SK-N-SH (cell line): ENCODE results near the gene ECPAS. TPM values are rescaled to one million over a fixed set of nuclear protein-coding genes. Genes with fewer than 3 reads are reported as not detected.

Source experiments
- CTCF ChIA-PET: fragments of 300-600, 350-600 bp; formaldehyde crosslinking; extraction: SDS; loops from one replicate; lab custom pipeline; 2021; lab: Yijun Ruan, JAX
- POLR2A ChIA-PET: fragments of 350-600 bp; sonication (Branson Sonifier 250); formaldehyde crosslinking; extraction: SDS; loops from one replicate; lab custom pipeline; 2020; ENCODE audit warnings: antibody characterized with exemption, inconsistent platforms; lab: Yijun Ruan, JAX
- DNase-seq: peaks from one replicate; pipeline ENCODE4 v3.0.0; 2012
- H2AFZ ChIP-seq: fragments of 200-600 bp; sonication (generic); 2 replicates; pipeline ENCODE4 v1.8.1; 2016; ENCODE audit warnings: antibody characterized with exemption, mild to moderate bottlenecking, low read depth
- H3F3A ChIP-seq: fragments of 200-600 bp; sonication (generic); replicated peaks from 2 replicates; pipeline ENCODE3; 2016; ENCODE audit warnings: antibody characterized with exemption, mild to moderate bottlenecking; ENCODE audit not compliant: insufficient read depth
- H3K27ac ChIP-seq, 2 experiments: fragments of 200-500 bp in 1 of 2; fragments of 200-600 bp in 1 of 2; sonication (Bioruptor generic) in 1 of 2; sonication (generic), shearing (Covaris generic) in 1 of 2; 2 replicates each; pipeline versions ENCODE4 v1.5.1 to v1.6.1; 2014 to 2016; ENCODE audit warnings: low read depth in 2 of 2, inconsistent platforms in 1 of 2, low read length in 1 of 2, mild to moderate bottlenecking in 1 of 2, mixed read lengths in 1 of 2
- H3K27me3 ChIP-seq: fragments of 200-600 bp; sonication (generic), shearing (Covaris generic); 2 replicates; pipeline ENCODE4 v1.6.1; 2016; ENCODE audit warnings: mixed run types; ENCODE audit not compliant: insufficient read depth
- H3K36me3 ChIP-seq, 2 experiments: fragments of 200-500 bp in 1 of 2; fragments of 200-600 bp in 1 of 2; sonication (Bioruptor generic) in 1 of 2; sonication (generic) in 1 of 2; replicated peaks in 1 of 2; 2 replicates each; pipeline versions ENCODE3 to v1.5.1; 2014 to 2016; ENCODE audit warnings: low read length in 1 of 2, mild to moderate bottlenecking in 1 of 2; ENCODE audit not compliant: insufficient read depth in 2 of 2, control insufficient read depth in 1 of 2
- H3K4me1 ChIP-seq, 2 experiments: fragments of 200-500 bp in 1 of 2; fragments of 200-600 bp in 1 of 2; sonication (Bioruptor generic) in 1 of 2; sonication (generic), shearing (Covaris generic) in 1 of 2; 2 replicates each; pipeline versions ENCODE4 v1.5.1 to v1.6.1; 2014 to 2016; ENCODE audit warnings: low read depth in 1 of 2, low read length in 1 of 2, mixed run types in 1 of 2; ENCODE audit not compliant: insufficient read depth in 2 of 2, control insufficient read depth in 1 of 2
- H3K4me2 ChIP-seq: fragments of 200-600 bp; sonication (generic), shearing (Covaris generic); 2 replicates; pipeline ENCODE4 v1.6.1; 2017; ENCODE audit warnings: mixed run types
- H3K4me3 ChIP-seq, 2 experiments: fragments of 200-500 bp in 1 of 2; fragments of 200-600 bp in 1 of 2; sonication (Bioruptor generic) in 1 of 2; sonication (generic), shearing (Covaris generic) in 1 of 2; 2 replicates each; pipeline versions ENCODE4 v1.5.1 to v1.8.1; 2014 to 2016; ENCODE audit warnings: low read depth in 2 of 2, inconsistent platforms in 1 of 2, low read length in 1 of 2, mild to moderate bottlenecking in 1 of 2, mixed read lengths in 1 of 2, moderate library complexity in 1 of 2
- H3K79me2 ChIP-seq: fragments of 200-600 bp; sonication (generic); 2 replicates; pipeline ENCODE4 v1.8.1; 2017; ENCODE audit warnings: mild to moderate bottlenecking; ENCODE audit not compliant: insufficient read depth
- H3K9ac ChIP-seq: fragments of 200-600 bp; sonication (generic); 2 replicates; pipeline ENCODE4 v1.6.1; 2017; ENCODE audit warnings: mixed run types
- H3K9me2 ChIP-seq: fragments of 200-600 bp; sonication (generic); 2 replicates; pipeline ENCODE4 v1.6.1; 2017; ENCODE audit warnings: mixed run types
- H3K9me3 ChIP-seq: fragments of 200-600 bp; sonication (generic); 2 replicates; pipeline ENCODE4 v1.6.1; 2017; ENCODE audit warnings: mixed run types, mild to moderate bottlenecking, moderate library complexity
- H4K20me1 ChIP-seq: fragments of 200-600 bp; sonication (generic); 2 replicates; pipeline ENCODE4 v1.6.1; 2017; ENCODE audit warnings: mild to moderate bottlenecking, mixed run types; ENCODE audit not compliant: insufficient read depth
- EP300 ChIP-seq, 2 experiments: IDR thresholded peaks; 2 replicates each; pipeline versions ENCODE4 v1.4.0 to v1.6.1; 2012; ENCODE audit warnings: borderline replicate concordance in 1 of 2, low read depth in 1 of 2, low read length in 1 of 2
- FOXJ3 ChIP-seq: sonication (generic); formaldehyde crosslinking; IDR thresholded peaks from 2 replicates; pipeline ENCODE4 v1.5.1; 2020; ENCODE audit warnings: mild to moderate bottlenecking, missing genetic modification reagents
- MAX ChIP-seq: IDR thresholded peaks from 2 replicates; pipeline ENCODE4 v1.4.0; 2012; ENCODE audit warnings: low read depth
- MEF2A ChIP-seq: IDR thresholded peaks from 2 replicates; pipeline ENCODE4 v1.4.0; 2012; ENCODE audit warnings: low read depth, borderline replicate concordance
- NRF1 ChIP-seq: IDR thresholded peaks from 2 replicates; pipeline ENCODE4 v1.6.1; 2012; ENCODE audit warnings: low read depth, mild to moderate bottlenecking, low read length
- SIN3A ChIP-seq: IDR thresholded peaks from 2 replicates; pipeline ENCODE4 v1.6.1; 2012; ENCODE audit warnings: low read depth, mild to moderate bottlenecking, low read length, moderate library complexity, borderline replicate concordance
- SMC3 ChIP-seq: IDR thresholded peaks from 2 replicates; pipeline ENCODE4 v1.6.1; 2012; ENCODE audit warnings: low read depth, low read length, improper control_type of control experiment
- TAF1 ChIP-seq: IDR thresholded peaks from 2 replicates; pipeline ENCODE4 v1.6.1; 2012; ENCODE audit warnings: low read depth, mild to moderate bottlenecking, low read length, moderate library complexity, borderline replicate concordance
- TCF12 ChIP-seq: IDR thresholded peaks from 2 replicates; pipeline ENCODE4 v1.4.0; 2012
- TEAD4 ChIP-seq: IDR thresholded peaks from 2 replicates; pipeline ENCODE4 v1.4.0; 2012; ENCODE audit warnings: mild to moderate bottlenecking, borderline replicate concordance; ENCODE audit not compliant: insufficient read depth
- WGBS: methylation state at CpG from one replicate; pipeline ENCODE4 v1.1.6; 2017; ENCODE audit warnings: low lambda C conversion rate; 5-methylcytosine and 5-hydroxymethylcytosine counted together
- polyA plus RNA-seq, 3 experiments: library from polyadenylated mRNA; depleted of rRNA; stranded (reverse); fragments of >200 nt; gene quantifications; 2 replicates each; pipeline ENCODE4 v1.2.3, GENCODE V29; 2012
- TF ChIP-seq, protein P1 (sequence below): IDR thresholded peaks from 2 replicates; pipeline ENCODE4 v1.4.0; 2012; ENCODE audit warnings: low read depth, borderline replicate concordance
- TF ChIP-seq, protein P2 (sequence below): IDR thresholded peaks from 2 replicates; pipeline ENCODE4; 2012
- TF ChIP-seq, protein P3 (sequence below): IDR thresholded peaks from 2 replicates; pipeline ENCODE4 v1.4.0; 2012; ENCODE audit warnings: low read depth, borderline replicate concordance

ECPAS gene
- polyA plus RNA-seq, 1 of the 3 experiments (the other 2 are of a cell fraction) = 17.9 TPM

GRCh38 chr9:111412280-111412679 is 71.9 kb downstream of the ECPAS start:
- H2AFZ ChIP-seq = no peak overlapping the region
- no peaks in the 10 kb centered on the region for H3K79me2 ChIP-seq
- no peaks in the 10 kb centered on the region for H3K4me1 ChIP-seq
- TF ChIP-seq MAX (no peak), SMC3 (no peak), TCF12 (no peak)
- TF ChIP-seq, all 33 proteins: peak for 0
- no peaks in the 10 kb centered on the region for H3K9me3 ChIP-seq
- H3K4me2 ChIP-seq = no peak overlapping the region
- no peak overlapping the region for H3K27ac ChIP-seq
- peaks cover 74 to 89% of the 10 kb centered on the region in 2 experiments for H3K36me3 ChIP-seq
- no peaks in the 10 kb centered on the region for H4K20me1 ChIP-seq
- H3K9ac ChIP-seq = no peak overlapping the region
- 96% methylated on average over 4 of the region's 4 CpGs for WGBS
- H3K27me3 ChIP-seq = no peaks in the 10 kb centered on the region
- H3K4me3 ChIP-seq = no peak overlapping the region
- ChIA-PET CTCF (interaction anchor here (1.1 kb wide), 1 partner anchor 11 kb away, joined by 4 read pairs; no protein-coding TSS in a partner anchor), POLR2A (no interaction called here)
- no peaks in the 10 kb centered on the region for H3F3A ChIP-seq
- no peaks in the 10 kb centered on the region for H3K9me2 ChIP-seq
- DNase-seq = no peak

GRCh38 chr9:111411266-111411665 is 72.9 kb downstream of the ECPAS start:
- Histone ChIP-seq H4K20me1 (no peaks in the 10 kb centered on the region), H3K27ac (no peak overlapping the region), H3K27me3 (no peaks in the 10 kb centered on the region), H3K9me2 (no peaks in the 10 kb centered on the region), H3K4me1 (no peaks in the 10 kb centered on the region), H3F3A (no peaks in the 10 kb centered on the region), H3K9me3 (no peaks in the 10 kb centered on the region), H3K36me3 (peaks cover 72 to 87% of the 10 kb centered on the region in 2 experiments), H3K9ac (no peak overlapping the region), H3K4me3 (no peak overlapping the region), H2AFZ (no peak overlapping the region), H3K79me2 (no peaks in the 10 kb centered on the region), H3K4me2 (no peak overlapping the region)
- WGBS = 92% methylated on average over 6 of the region's 6 CpGs
- ChIA-PET CTCF (interaction anchor here (0.6 to 1.1 kb wide), 2 partner anchors 10 to 399 kb away, joined by 3 to 4 read pairs; no protein-coding TSS in a partner anchor), POLR2A (no interaction called here)
- no peak for TF ChIP-seq MAX
- DNase-seq = no peak

DNA sequence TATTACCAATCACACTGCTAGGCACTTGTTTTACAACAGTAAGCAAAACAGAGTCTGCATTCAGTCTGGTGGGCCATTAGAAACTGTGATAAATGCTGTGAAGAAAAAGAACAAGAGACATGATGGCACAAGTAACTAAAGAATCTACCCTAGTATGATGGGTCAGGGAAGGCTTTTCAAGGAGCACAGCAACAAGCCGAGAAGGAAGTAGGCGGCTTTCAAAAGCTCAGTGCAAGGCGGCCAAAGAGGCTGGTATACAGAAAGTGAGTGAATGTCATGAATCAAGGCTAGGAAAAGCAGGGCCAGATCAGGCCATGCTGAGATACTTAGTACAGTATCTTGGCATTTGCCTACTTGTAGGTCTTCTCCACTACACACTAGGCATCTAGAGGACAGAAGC is 76.4 kb downstream of the ECPAS start:
- Histone ChIP-seq H3K4me2 (no peak overlapping the region), H3K4me3 (no peak overlapping the region), H3K27me3 (no peaks in the 10 kb centered on the region), H3F3A (peaks cover 3% of the 10 kb centered on the region), H3K36me3 (peaks cover 67 to 89% of the 10 kb centered on the region in 2 experiments), H3K79me2 (peaks cover 15% of the 10 kb centered on the region; the same call in 1 of the 2 replicates), H4K20me1 (no peaks in the 10 kb centered on the region), H3K9ac (no peak overlapping the region), H3K9me3 (peaks cover 11% of the 10 kb centered on the region), H3K9me2 (no peaks in the 10 kb centered on the region), H3K4me1 (no peaks in the 10 kb centered on the region), H2AFZ (no peak overlapping the region), H3K27ac (no peak overlapping the region)
- 92% methylated on average over 3 of the region's 3 CpGs for WGBS
- CTCF ChIA-PET = interaction anchor here (0.6 kb wide), 1 partner anchor 161 kb away, joined by 3 read pairs; no protein-coding TSS in a partner anchor
- no peak for DNase-seq
- POLR2A ChIA-PET = no interaction called here
- TF ChIP-seq, protein P1, sequence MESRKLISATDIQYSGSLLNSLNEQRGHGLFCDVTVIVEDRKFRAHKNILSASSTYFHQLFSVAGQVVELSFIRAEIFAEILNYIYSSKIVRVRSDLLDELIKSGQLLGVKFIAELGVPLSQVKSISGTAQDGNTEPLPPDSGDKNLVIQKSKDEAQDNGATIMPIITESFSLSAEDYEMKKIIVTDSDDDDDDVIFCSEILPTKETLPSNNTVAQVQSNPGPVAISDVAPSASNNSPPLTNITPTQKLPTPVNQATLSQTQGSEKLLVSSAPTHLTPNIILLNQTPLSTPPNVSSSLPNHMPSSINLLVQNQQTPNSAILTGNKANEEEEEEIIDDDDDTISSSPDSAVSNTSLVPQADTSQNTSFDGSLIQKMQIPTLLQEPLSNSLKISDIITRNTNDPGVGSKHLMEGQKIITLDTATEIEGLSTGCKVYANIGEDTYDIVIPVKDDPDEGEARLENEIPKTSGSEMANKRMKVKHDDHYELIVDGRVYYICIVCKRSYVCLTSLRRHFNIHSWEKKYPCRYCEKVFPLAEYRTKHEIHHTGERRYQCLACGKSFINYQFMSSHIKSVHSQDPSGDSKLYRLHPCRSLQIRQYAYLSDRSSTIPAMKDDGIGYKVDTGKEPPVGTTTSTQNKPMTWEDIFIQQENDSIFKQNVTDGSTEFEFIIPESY = no peak
- TF ChIP-seq TEAD4 (no peak), TAF1 (no peak), SMC3 (no peak), SIN3A (no peak), EP300 (IDR thresholded peaks at IDR 0.05; ENCODE audit: borderline replicate concordance in 1 of 2, low read depth in 1 of 2, low read length in 1 of 2) (no peak), MAX (no peak), FOXJ3 (CRISPR knock-in tag) (no peak), MEF2A (no peak), NRF1 (no peak)
- TF ChIP-seq, protein P2, sequence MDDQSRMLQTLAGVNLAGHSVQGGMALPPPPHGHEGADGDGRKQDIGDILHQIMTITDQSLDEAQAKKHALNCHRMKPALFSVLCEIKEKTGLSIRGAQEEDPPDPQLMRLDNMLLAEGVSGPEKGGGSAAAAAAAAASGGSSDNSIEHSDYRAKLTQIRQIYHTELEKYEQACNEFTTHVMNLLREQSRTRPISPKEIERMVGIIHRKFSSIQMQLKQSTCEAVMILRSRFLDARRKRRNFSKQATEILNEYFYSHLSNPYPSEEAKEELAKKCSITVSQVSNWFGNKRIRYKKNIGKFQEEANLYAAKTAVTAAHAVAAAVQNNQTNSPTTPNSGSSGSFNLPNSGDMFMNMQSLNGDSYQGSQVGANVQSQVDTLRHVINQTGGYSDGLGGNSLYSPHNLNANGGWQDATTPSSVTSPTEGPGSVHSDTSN = no peak
- TF ChIP-seq, protein P3, sequence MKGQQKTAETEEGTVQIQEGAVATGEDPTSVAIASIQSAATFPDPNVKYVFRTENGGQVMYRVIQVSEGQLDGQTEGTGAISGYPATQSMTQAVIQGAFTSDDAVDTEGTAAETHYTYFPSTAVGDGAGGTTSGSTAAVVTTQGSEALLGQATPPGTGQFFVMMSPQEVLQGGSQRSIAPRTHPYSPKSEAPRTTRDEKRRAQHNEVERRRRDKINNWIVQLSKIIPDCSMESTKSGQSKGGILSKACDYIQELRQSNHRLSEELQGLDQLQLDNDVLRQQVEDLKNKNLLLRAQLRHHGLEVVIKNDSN = no peak
